ENCODE measurements around the gene U2AF2.

GRCh38 chr19:55694241-55694655, 39.4 kb downstream of the U2AF2 start:
- TF ChIP-seq CTCF (conservative IDR thresholded peaks at IDR 0.05; ENCODE audit: low read depth, low read length) (no peak), EZH2 (IDR thresholded peaks at IDR 0.05; ENCODE audit: low read length, unreplicated experiment) (no peak), EZH2phosphoT487 (IDR thresholded peaks at IDR 0.05; ENCODE audit: borderline replicate concordance, low read length) (no peak)
